ENCODE data around the gene SLC39A13.

The SLC39A13 gene

GRCh38 chr11:47403135-47403534 is 5.3 kb upstream of the SLC39A13 start:
- TF ChIP-seq CTCF (IDR thresholded peaks at IDR 0.05), result no peak
- no peak for DNase-seq (ENCODE audit: low spot score)
- no peak overlapping the region for H3K4me3 ChIP-seq
- H3K27ac ChIP-seq, result no peak overlapping the region

- Histone ChIP-seq H3K27ac (no peak overlapping the region), H3K4me3 (no peak overlapping the region)
- TF ChIP-seq CTCF (IDR thresholded peaks at IDR 0.05), result no peak
- no peak for DNase-seq (ENCODE audit: low spot score)
These were observed 4.8 kb upstream of the SLC39A13 start for GRCh38 chr11:47403571-47403970.

GRCh38 chr11:47406896-47407745 is 1.3 kb upstream of the SLC39A13 start:
- no peak for DNase-seq (ENCODE audit: low spot score)
- TF ChIP-seq CTCF (IDR thresholded peaks at IDR 0.05), result no peak
- peak overlapping the region; percentile 99 for H3K4me3 ChIP-seq
- H3K27ac ChIP-seq, result peak overlapping the region; percentile 93 to 100

- DNase-seq (ENCODE audit: low spot score), result no peak
- no peak for TF ChIP-seq CTCF (IDR thresholded peaks at IDR 0.05)
- H3K4me3 ChIP-seq, result peak overlapping the region; percentile 99
- H3K27ac ChIP-seq, result peak overlapping the region; percentile 96 to 100
These were observed 429 bp downstream of the SLC39A13 start for GRCh38 chr11:47408598-47409439.

GRCh38 chr11:47409440-47410369 is 1.3 kb downstream of the SLC39A13 start:
- Histone ChIP-seq H3K27ac (peak overlapping the region; percentile 96 to 100), H3K4me3 (peak overlapping the region; percentile 99)
- DNase-seq (ENCODE audit: low spot score), result peak; percentile 70
- TF ChIP-seq CTCF (IDR thresholded peaks at IDR 0.05), result no peak

- Histone ChIP-seq H3K27ac (peak overlapping the region; percentile 96 to 100), H3K4me3 (peak overlapping the region; percentile 99)
- no peak for TF ChIP-seq CTCF (IDR thresholded peaks at IDR 0.05)
- DNase-seq (ENCODE audit: low spot score), result peak; percentile 67
These were observed 2.2 kb downstream of the SLC39A13 start for GRCh38 chr11:47410370-47411264.
